ENCODE data around the gene TMEM213.
"Not testable (repeated sequence)": the region's sequence is repeated elsewhere in the genome, so short reads cannot be mapped to it uniquely, and the experiment has no call there.

The TMEM213 gene

GRCh38 chr7:138798836-138799235, 1.0 kb downstream of the TMEM213 start:
- H3K27me3 ChIP-seq (ENCODE audit: insufficient read depth, insufficient read length), result peaks cover 9% of the 10 kb centered on the region

GRCh38 chr7:138799336-138800000, 1.7 kb downstream of the TMEM213 start:
- peaks cover 7% of the 10 kb centered on the region for H3K4me1 ChIP-seq (ENCODE audit: insufficient read depth, insufficient read length)
- H3K9me3 ChIP-seq (ENCODE audit: insufficient read depth, low read length), result no peaks in the 10 kb centered on the region
- H3K4me3 ChIP-seq (ENCODE audit: insufficient read length, low read depth), result no peak overlapping the region
- H3K27me3 ChIP-seq (ENCODE audit: insufficient read depth, insufficient read length), result peaks cover 14% of the 10 kb centered on the region
- no peak for TF ChIP-seq ZNF274 (IDR thresholded peaks at IDR 0.05; ENCODE audit: low read depth, low read length)
- no peaks in the 10 kb centered on the region for H3K36me3 ChIP-seq (ENCODE audit: insufficient read depth, insufficient read length, low read length)
- no peak overlapping the region for H3K9ac ChIP-seq (ENCODE audit: insufficient read length, low read depth)
- no peak for DNase-seq (ENCODE audit: low read depth, low spot score)

More at GRCh38 chr7:138798836-138799235, 1.0 kb downstream of the TMEM213 start:
- Histone ChIP-seq H3K4me1 (ENCODE audit: insufficient read depth, insufficient read length) (peaks cover 7% of the 10 kb centered on the region), H3K9ac (ENCODE audit: insufficient read length, low read depth) (no peak overlapping the region), H3K4me3 (ENCODE audit: insufficient read length, low read depth) (no peak overlapping the region), H3K9me3 (ENCODE audit: insufficient read depth, low read length) (no peaks in the 10 kb centered on the region), H3K36me3 (ENCODE audit: insufficient read depth, insufficient read length, low read length) (no peaks in the 10 kb centered on the region)
- no peak for DNase-seq (ENCODE audit: low read depth, low spot score)
- TF ChIP-seq YY1 (IDR thresholded peaks at IDR 0.05; ENCODE audit: insufficient read depth, insufficient read length) (no peak), ZNF274 (IDR thresholded peaks at IDR 0.05; ENCODE audit: low read depth, low read length) (no peak), SUZ12 (IDR thresholded peaks at IDR 0.05; ENCODE audit: extremely low read depth, insufficient read depth, insufficient read length) (no peak)

GRCh38 chr7:138801256-138801655, 3.5 kb downstream of the TMEM213 start:
- peaks cover 14% of the 10 kb centered on the region for H3K27me3 ChIP-seq (ENCODE audit: insufficient read depth, insufficient read length)

GRCh38 chr7:138802706-138803105, 4.9 kb downstream of the TMEM213 start:
- DNase-seq (ENCODE audit: low read depth, low spot score), result no peak
- no peak for TF ChIP-seq YY1 (IDR thresholded peaks at IDR 0.05; ENCODE audit: insufficient read depth, insufficient read length)
- no peak for TF ChIP-seq ZNF274 (IDR thresholded peaks at IDR 0.05; ENCODE audit: low read depth, low read length)
- TF ChIP-seq SUZ12 (IDR thresholded peaks at IDR 0.05; ENCODE audit: extremely low read depth, insufficient read depth, insufficient read length), result no peak
- Histone ChIP-seq H3K36me3 (ENCODE audit: insufficient read depth, insufficient read length, low read length) (no peaks in the 10 kb centered on the region), H3K4me1 (ENCODE audit: insufficient read depth, insufficient read length) (peaks cover 6% of the 10 kb centered on the region), H3K27me3 (ENCODE audit: insufficient read depth, insufficient read length) (peaks cover 14% of the 10 kb centered on the region), H3K9ac (ENCODE audit: insufficient read length, low read depth) (no peak overlapping the region), H3K9me3 (ENCODE audit: insufficient read depth, low read length) (no peaks in the 10 kb centered on the region), H3K4me3 (ENCODE audit: insufficient read length, low read depth) (no peak overlapping the region)

More at GRCh38 chr7:138801256-138801655, 3.5 kb downstream of the TMEM213 start:
- H3K9ac ChIP-seq (ENCODE audit: insufficient read length, low read depth), result no peak overlapping the region
- H3K4me3 ChIP-seq (ENCODE audit: insufficient read length, low read depth), result no peak overlapping the region
- peaks cover 7% of the 10 kb centered on the region for H3K4me1 ChIP-seq (ENCODE audit: insufficient read depth, insufficient read length)
- H3K9me3 ChIP-seq (ENCODE audit: insufficient read depth, low read length), result no peaks in the 10 kb centered on the region
- no peaks in the 10 kb centered on the region for H3K36me3 ChIP-seq (ENCODE audit: insufficient read depth, insufficient read length, low read length)
- TF ChIP-seq SUZ12 (IDR thresholded peaks at IDR 0.05; ENCODE audit: extremely low read depth, insufficient read depth, insufficient read length) (no peak), YY1 (IDR thresholded peaks at IDR 0.05; ENCODE audit: insufficient read depth, insufficient read length) (no peak), ZNF274 (IDR thresholded peaks at IDR 0.05; ENCODE audit: low read depth, low read length) (no peak)
- no peak for DNase-seq (ENCODE audit: low read depth, low spot score)

- TF ChIP-seq YY1 (IDR thresholded peaks at IDR 0.05; ENCODE audit: insufficient read depth, insufficient read length) (no peak), ZNF274 (IDR thresholded peaks at IDR 0.05; ENCODE audit: low read depth, low read length) (no peak)
- H3K9ac ChIP-seq (ENCODE audit: insufficient read length, low read depth), result no peak overlapping the region
- H3K36me3 ChIP-seq (ENCODE audit: insufficient read depth, insufficient read length, low read length), result no peaks in the 10 kb centered on the region
- H3K9me3 ChIP-seq (ENCODE audit: insufficient read depth, low read length), result no peaks in the 10 kb centered on the region
- no peaks in the 10 kb centered on the region for H3K4me1 ChIP-seq (ENCODE audit: insufficient read depth, insufficient read length)
- DNase-seq (ENCODE audit: low read depth, low spot score), result no peak
- peaks cover 5% of the 10 kb centered on the region for H3K27me3 ChIP-seq (ENCODE audit: insufficient read depth, insufficient read length)
- H3K4me3 ChIP-seq (ENCODE audit: insufficient read length, low read depth), result no peak overlapping the region
Measured at GRCh38 chr7:138804618-138805017, 6.8 kb downstream of the TMEM213 start.

- H3K9me3 ChIP-seq (ENCODE audit: insufficient read depth, low read length), result no peaks in the 10 kb centered on the region
- no peaks in the 10 kb centered on the region for H3K36me3 ChIP-seq (ENCODE audit: insufficient read depth, insufficient read length, low read length)
- DNase-seq (ENCODE audit: low read depth, low spot score), result no peak
- no peaks in the 10 kb centered on the region for H3K4me1 ChIP-seq (ENCODE audit: insufficient read depth, insufficient read length)
- peaks cover under 1% of the 10 kb centered on the region for H3K27me3 ChIP-seq (ENCODE audit: insufficient read depth, insufficient read length)
- no peak overlapping the region for H3K9ac ChIP-seq (ENCODE audit: insufficient read length, low read depth)
- no peak overlapping the region for H3K4me3 ChIP-seq (ENCODE audit: insufficient read length, low read depth)
- no peak for TF ChIP-seq YY1 (IDR thresholded peaks at IDR 0.05; ENCODE audit: insufficient read depth, insufficient read length)
- no peak for TF ChIP-seq SUZ12 (IDR thresholded peaks at IDR 0.05; ENCODE audit: extremely low read depth, insufficient read depth, insufficient read length)
- no peak for TF ChIP-seq ZNF274 (IDR thresholded peaks at IDR 0.05; ENCODE audit: low read depth, low read length)
Measured at GRCh38 chr7:138809346-138809745, 11.6 kb downstream of the TMEM213 start.

- DNase-seq (ENCODE audit: low read depth, low spot score); H3K36me3 ChIP-seq (ENCODE audit: insufficient read depth, insufficient read length, low read length); H3K9me3 ChIP-seq (ENCODE audit: insufficient read depth, low read length); H3K4me1 ChIP-seq (ENCODE audit: insufficient read depth, insufficient read length); H3K4me3 ChIP-seq (ENCODE audit: insufficient read length, low read depth); H3K9ac ChIP-seq (ENCODE audit: insufficient read length, low read depth); H3K27me3 ChIP-seq (ENCODE audit: insufficient read depth, insufficient read length): not testable (repeated sequence)
Measured at GRCh38 chr7:138811327-138811726, 13.5 kb downstream of the TMEM213 start.

- Histone ChIP-seq H3K4me3 (ENCODE audit: insufficient read length, low read depth) (no peak overlapping the region), H3K4me1 (ENCODE audit: insufficient read depth, insufficient read length) (no peaks in the 10 kb centered on the region), H3K9ac (ENCODE audit: insufficient read length, low read depth) (no peak overlapping the region), H3K9me3 (ENCODE audit: insufficient read depth, low read length) (no peaks in the 10 kb centered on the region), H3K27me3 (ENCODE audit: insufficient read depth, insufficient read length) (no peaks in the 10 kb centered on the region), H3K36me3 (ENCODE audit: insufficient read depth, insufficient read length, low read length) (no peaks in the 10 kb centered on the region)
- DNase-seq (ENCODE audit: low read depth, low spot score), result no peak
- TF ChIP-seq ZNF274 (IDR thresholded peaks at IDR 0.05; ENCODE audit: low read depth, low read length) (no peak), YY1 (IDR thresholded peaks at IDR 0.05; ENCODE audit: insufficient read depth, insufficient read length) (no peak), SUZ12 (IDR thresholded peaks at IDR 0.05; ENCODE audit: extremely low read depth, insufficient read depth, insufficient read length) (no peak)
Measured at GRCh38 chr7:138813945-138814344, 16.2 kb downstream of the TMEM213 start.
